HG03280 (cell line): Measurements from ENCODE around the gene CDCP2.
"Not testable (repeated sequence)": the region's sequence is repeated elsewhere in the genome, so short reads cannot be mapped to it uniquely, and the experiment has no call there.

Experiments
- ATAC-seq: cut with Tn5 transposase; IDR thresholded peaks from one replicate; pipeline ENCODE4 v1.9.1; 2021; ENCODE audit warnings: mild to moderate bottlenecking, moderate library complexity; ENCODE audit not compliant: unreplicated experiment

Gene CDCP2

GRCh38 chr1:54168206-54168965, 15.6 kb upstream of the CDCP2 start:
- no peak for ATAC-seq

- no peak for ATAC-seq
These were observed 14.8 kb upstream of the CDCP2 start for GRCh38 chr1:54167422-54168139.

GRCh38 chr1:54166357-54166756, 13.6 kb upstream of the CDCP2 start:
- ATAC-seq: not testable (repeated sequence)

- no peak for ATAC-seq
These were observed 12.3 kb upstream of the CDCP2 start for GRCh38 chr1:54165146-54165545.

GRCh38 chr1:54163573-54163972, 10.8 kb upstream of the CDCP2 start:
- ATAC-seq: no peak

- ATAC-seq: no peak
These were observed 10.3 kb upstream of the CDCP2 start for GRCh38 chr1:54163051-54163450.

- ATAC-seq: no peak
These were observed 8.8 kb upstream of the CDCP2 start for GRCh38 chr1:54161495-54162168.

- no peak for ATAC-seq
These were observed 7.6 kb upstream of the CDCP2 start for GRCh38 chr1:54160351-54160750.

- no peak for ATAC-seq
These were observed 7.0 kb upstream of the CDCP2 start for GRCh38 chr1:54159733-54160316.

- no peak for ATAC-seq
These were observed 5.3 kb upstream of the CDCP2 start for GRCh38 chr1:54158071-54158470.

GRCh38 chr1:54157401-54157800, 4.6 kb upstream of the CDCP2 start:
- no peak for ATAC-seq

- no peak for ATAC-seq
These were observed 4.2 kb upstream of the CDCP2 start for GRCh38 chr1:54156986-54157385.

- no peak for ATAC-seq
These were observed 3.4 kb upstream of the CDCP2 start for GRCh38 chr1:54156201-54156600.

GRCh38 chr1:54153535-54154439, 987 bp upstream of the CDCP2 start:
- ATAC-seq: no peak

- no peak for ATAC-seq
These were observed 1.8 kb downstream of the CDCP2 start for GRCh38 chr1:54151013-54151412.

GRCh38 chr1:54149734-54150133, 3.1 kb downstream of the CDCP2 start:
- no peak for ATAC-seq

- ATAC-seq: no peak
These were observed 8.4 kb downstream of the CDCP2 start for GRCh38 chr1:54144366-54144765.

- ATAC-seq: no peak
These were observed 10.5 kb downstream of the CDCP2 start for GRCh38 chr1:54142146-54142900.

GRCh38 chr1:54139711-54140110, 13.1 kb downstream of the CDCP2 start:
- ATAC-seq: no peak

GRCh38 chr1:54138994-54139393, 13.8 kb downstream of the CDCP2 start:
- ATAC-seq: no peak
